B cell (primary cell): Measurements from ENCODE around the gene SPG7. TPM values are rescaled to one million over a fixed set of nuclear protein-coding genes. Genes with fewer than 3 reads are reported as not detected.
A peak's percentile ranks its signal among the peaks of the same experiment; 100 is the strongest.

Source experiments
- ATAC-seq: fragments of 200-7000 bp; cut with Tn5 transposase; one replicate; pipeline ENCODE4 v1.10.0; 2021; ENCODE audit warnings: low read depth, mild to moderate bottlenecking, moderate number of reproducible peaks, moderate library complexity
- CTCF ChIA-PET: fragments of 350-600 bp; sonication (Branson Sonifier 250); formaldehyde crosslinking; loops from one replicate; lab custom pipeline; 2021; ENCODE audit warnings: antibody characterized with exemption, inconsistent platforms; lab: Charles Lee
- POLR2A ChIA-PET: fragments of 350-600 bp; sonication (Branson Sonifier 250); formaldehyde crosslinking; loops from one replicate; lab custom pipeline; 2021; ENCODE audit warnings: antibody characterized with exemption; lab: Charles Lee
- DNase-seq: peaks from one replicate; pipeline ENCODE4 v3.0.0; 2013
- H2AFZ ChIP-seq: 2 replicates; pipeline ENCODE4 v1.6.1; 2012; ENCODE audit warnings: mild to moderate bottlenecking, low read depth, low read length; ENCODE audit not compliant: insufficient read depth, poor library complexity, severe bottlenecking
- H3K27ac ChIP-seq, 2 donors: 1 replicate in 1 of 2; 2 replicates in 1 of 2; pipeline ENCODE4 v1.5.1; 2012 to 2013; ENCODE audit warnings: low read length in 2 of 2, mild to moderate bottlenecking in 2 of 2, moderate library complexity in 1 of 2
- H3K27me3 ChIP-seq, 4 experiments: fragments of 200-600 bp in 1 of 4; sonication (generic) in 1 of 4; replicated peaks in 1 of 4; 1 replicate in 2 of 4; 2 replicates in 2 of 4; pipeline versions ENCODE4 v1.6.1 to v1.7.0; 2013 to 2016; ENCODE audit warnings: low read length in 3 of 4, mild to moderate bottlenecking in 2 of 4, mixed read lengths in 1 of 4, moderate library complexity in 1 of 4; ENCODE audit not compliant: insufficient read depth in 4 of 4, control insufficient read depth in 3 of 4; ENCODE audit errors: control extremely low read depth in 1 of 4
- H3K36me3 ChIP-seq, 2 experiments: replicated peaks in 1 of 2; 1 replicate in 1 of 2; 2 replicates in 1 of 2; pipeline versions ENCODE4 v1.6.1 to v1.7.1; 2013; ENCODE audit warnings: low read length in 1 of 2; ENCODE audit not compliant: insufficient read depth in 2 of 2, control insufficient read depth in 1 of 2; ENCODE audit errors: control extremely low read depth in 1 of 2, extremely low read depth in 1 of 2
- H3K4me1 ChIP-seq, 2 donors: fragments of 200-600 bp in 1 of 2; sonication (generic) in 1 of 2; 1 replicate in 1 of 2; 2 replicates in 1 of 2; pipeline versions ENCODE4 v1.5.1 to v1.6.1; 2013 to 2017; ENCODE audit warnings: low read length in 2 of 2; ENCODE audit not compliant: control insufficient read depth in 2 of 2, insufficient read depth in 2 of 2
- H3K4me2 ChIP-seq: replicated peaks from 2 replicates; pipeline ENCODE3; 2012; ENCODE audit warnings: mild to moderate bottlenecking, low read depth, low read length; ENCODE audit not compliant: poor library complexity, severe bottlenecking
- H3K4me3 ChIP-seq, 5 experiments: fragments of 200-600 bp in 1 of 5; sonication (generic) in 1 of 5; 1 replicate in 3 of 5; 2 replicates in 2 of 5; pipeline versions ENCODE4 v1.5.1 to v1.7.0; 2011 to 2016; ENCODE audit warnings: low read length in 4 of 5, mild to moderate bottlenecking in 4 of 5, low read depth in 2 of 5, control low read depth in 1 of 5, moderate library complexity in 1 of 5; ENCODE audit not compliant: insufficient read depth in 1 of 5; ENCODE audit errors: control extremely low read depth in 1 of 5, extremely low read depth in 1 of 5
- H3K79me2 ChIP-seq: fragments of 200-600 bp; sonication (generic); one replicate; pipeline ENCODE4 v1.6.0; 2016; ENCODE audit warnings: low read length; ENCODE audit not compliant: control insufficient read depth, insufficient read depth
- H3K9ac ChIP-seq: fragments of 200-600 bp; sonication (generic); 2 replicates; pipeline ENCODE4 v1.6.1; 2017; ENCODE audit warnings: mild to moderate bottlenecking, low read length, moderate library complexity
- H3K9me3 ChIP-seq, 3 donors: one replicate each; pipeline versions ENCODE4 v1.6.1 to v1.7.1; 2013; ENCODE audit warnings: low read length in 2 of 3; ENCODE audit not compliant: control insufficient read depth in 2 of 3, insufficient read depth in 1 of 3; ENCODE audit errors: control extremely low read depth in 1 of 3
- H4K20me1 ChIP-seq: 2 replicates; pipeline ENCODE4 v1.6.0; 2012; ENCODE audit warnings: mild to moderate bottlenecking, low read length; ENCODE audit not compliant: insufficient read depth, control insufficient read depth, poor library complexity, severe bottlenecking
- H3K27ac Mint-ChIP-seq: one replicate; pipeline ENCODE4 v1.8.0; 2021; ENCODE audit warnings: mixed read lengths
- H3K27me3 Mint-ChIP-seq: one replicate; pipeline ENCODE4 v1.8.0; 2021; ENCODE audit warnings: mixed read lengths
- H3K4me1 Mint-ChIP-seq: one replicate; pipeline ENCODE4 v1.8.0; 2021; ENCODE audit warnings: mixed read lengths
- H3K4me3 Mint-ChIP-seq: one replicate; pipeline ENCODE4 v1.8.0; 2021; ENCODE audit warnings: mixed read lengths
- H3K9me3 Mint-ChIP-seq: one replicate; pipeline ENCODE4 v1.8.0; 2022; ENCODE audit warnings: mixed read lengths; ENCODE audit not compliant: insufficient read depth
- EZH2 ChIP-seq: IDR thresholded peaks from 2 replicates; pipeline ENCODE4 v1.6.1; 2012; ENCODE audit warnings: borderline replicate concordance, low read depth, mild to moderate bottlenecking, moderate library complexity, low read length; ENCODE audit not compliant: insufficient read depth, poor library complexity, severe bottlenecking
- WGBS: methylation state at CpG from one replicate; pipeline ENCODE4 v1.1.5; 2013; ENCODE audit warnings: missing lambda C conversion rate; ENCODE audit not compliant: insufficient coverage; 5-methylcytosine and 5-hydroxymethylcytosine counted together
- intact Hi-C: fragments of 100-400 bp; cut with micrococcal nuclease; formaldehyde crosslinking; loops from one replicate; pipeline ENCODE4 v1.10.0; 2022
- polyA plus RNA-seq: library from polyadenylated mRNA; depleted of rRNA; stranded (reverse); fragments of >200 nt; gene quantifications from 2 replicates; pipeline ENCODE4 v1.2.3, GENCODE V29; 2012
- total RNA-seq, 2 donors: library from RNA; stranded (reverse); fragments of 120-200 nt in 1 of 2; gene quantifications; 1 replicate in 1 of 2; 2 replicates in 1 of 2; pipeline versions ENCODE4 v1.2.3 to v1.2.4, GENCODE V29; 2013 to 2022
- TF ChIP-seq, protein P1 (sequence below): fragments of 200-600 bp; IDR thresholded peaks from one replicate; pipeline ENCODE4 v1.8.0; 2022; ENCODE audit warnings: antibody characterized with exemption, mild to moderate bottlenecking

SPG7 gene
- total and polyA plus RNA-seq, 2 donors (not counting 1 experiment from before 2014, with no cell fraction given), result 146 to 157 TPM

GRCh38 chr16:89531821-89532526 lies 23.8 kb downstream of the SPG7 start:
- ATAC-seq (no peak), DNase-seq (no peak)
- H3K27ac Mint-ChIP-seq, result no peak overlapping the region
- no peaks in the 10 kb centered on the region for H3K27me3 ChIP-seq
- POLR2A ChIA-PET, result no interaction called here
- no peak overlapping the region for H3K27ac ChIP-seq
- H3K9me3 Mint-ChIP-seq, result no peaks in the 10 kb centered on the region
- H3K27me3 Mint-ChIP-seq, result no peaks in the 10 kb centered on the region
- H3K9ac ChIP-seq, result no peak overlapping the region
- H3K4me1 ChIP-seq, result peaks cover 23 to 24% of the 10 kb centered on the region in 2 donors
- no peak overlapping the region for H3K4me3 Mint-ChIP-seq
- peaks cover 10 to 44% of the 10 kb centered on the region in 2 experiments for H3K36me3 ChIP-seq
- WGBS, result 98% methylated on average over 29 of the region's 31 CpGs
- TF ChIP-seq EZH2, result no peak
- TF ChIP-seq, protein P1, sequence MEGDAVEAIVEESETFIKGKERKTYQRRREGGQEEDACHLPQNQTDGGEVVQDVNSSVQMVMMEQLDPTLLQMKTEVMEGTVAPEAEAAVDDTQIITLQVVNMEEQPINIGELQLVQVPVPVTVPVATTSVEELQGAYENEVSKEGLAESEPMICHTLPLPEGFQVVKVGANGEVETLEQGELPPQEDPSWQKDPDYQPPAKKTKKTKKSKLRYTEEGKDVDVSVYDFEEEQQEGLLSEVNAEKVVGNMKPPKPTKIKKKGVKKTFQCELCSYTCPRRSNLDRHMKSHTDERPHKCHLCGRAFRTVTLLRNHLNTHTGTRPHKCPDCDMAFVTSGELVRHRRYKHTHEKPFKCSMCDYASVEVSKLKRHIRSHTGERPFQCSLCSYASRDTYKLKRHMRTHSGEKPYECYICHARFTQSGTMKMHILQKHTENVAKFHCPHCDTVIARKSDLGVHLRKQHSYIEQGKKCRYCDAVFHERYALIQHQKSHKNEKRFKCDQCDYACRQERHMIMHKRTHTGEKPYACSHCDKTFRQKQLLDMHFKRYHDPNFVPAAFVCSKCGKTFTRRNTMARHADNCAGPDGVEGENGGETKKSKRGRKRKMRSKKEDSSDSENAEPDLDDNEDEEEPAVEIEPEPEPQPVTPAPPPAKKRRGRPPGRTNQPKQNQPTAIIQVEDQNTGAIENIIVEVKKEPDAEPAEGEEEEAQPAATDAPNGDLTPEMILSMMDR, result no peak
- no peaks in the 10 kb centered on the region for H3K9me3 ChIP-seq
- no peak overlapping the region for H2AFZ ChIP-seq
- H3K4me3 ChIP-seq, result no peak overlapping the region
- intact Hi-C loops, result no loop called here
- CTCF ChIA-PET, result no interaction called here
- peaks cover 23% of the 10 kb centered on the region for H4K20me1 ChIP-seq
- H3K4me2 ChIP-seq, result no peak overlapping the region
- peaks cover 22% of the 10 kb centered on the region for H3K4me1 Mint-ChIP-seq
- peaks cover 61% of the 10 kb centered on the region for H3K79me2 ChIP-seq

DNA sequence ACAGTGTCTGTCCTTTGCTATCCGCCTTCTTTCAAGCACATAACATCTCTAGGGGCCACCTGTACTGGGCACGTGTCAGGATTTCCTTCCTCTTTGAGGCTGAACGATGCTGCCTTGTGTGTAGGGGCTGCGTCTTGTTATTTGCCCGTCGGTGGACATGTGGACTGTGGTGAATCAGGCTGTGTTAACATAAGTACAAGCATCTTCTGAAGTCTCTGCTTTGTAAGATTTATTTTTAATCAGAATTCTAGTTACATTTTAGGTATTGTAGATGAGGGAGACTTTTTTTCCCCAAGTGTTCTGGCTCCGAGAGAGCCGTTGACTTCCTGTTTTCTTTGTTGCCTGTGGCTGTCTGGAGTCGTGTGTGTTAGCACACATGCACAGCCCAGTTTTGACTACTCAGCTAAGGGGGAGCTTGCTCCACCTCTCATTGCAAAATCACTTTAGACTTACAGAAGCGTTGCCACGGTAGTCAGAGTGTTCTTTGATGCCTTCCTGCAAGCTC lies 26.1 kb downstream of the SPG7 start:
- no peaks in the 10 kb centered on the region for H3K9me3 Mint-ChIP-seq
- intact Hi-C loops, result loop anchor here (1.0 to 2.0 kb wide), 3 partner anchors 26 to 46 kb away; partner anchors contain the start of genes RPL13 and SPG7
- H3K4me3 Mint-ChIP-seq, result peak overlapping the region; percentile 80
- DNase-seq, result peak; percentile 82
- peak overlapping the region; percentile 88 for H3K27ac Mint-ChIP-seq
- Histone ChIP-seq H3K4me3 (peak overlapping the region in 4 of 5 experiments; percentile 13 to 39 (median 22)), H3K9ac (peak overlapping the region; percentile 15), H3K27me3 (no peaks in the 10 kb centered on the region), H3K79me2 (peaks cover 56% of the 10 kb centered on the region), H3K36me3 (peaks cover 3 to 47% of the 10 kb centered on the region in 2 experiments), H3K27ac (peak overlapping the region; percentile 43 to 81), H4K20me1 (peaks cover 32% of the 10 kb centered on the region), H2AFZ (peak overlapping the region; percentile 36), H3K4me2 (peak overlapping the region; percentile 70), H3K9me3 (no peaks in the 10 kb centered on the region), H3K4me1 (peaks cover 23 to 24% of the 10 kb centered on the region in 2 donors)
- H3K4me1 Mint-ChIP-seq, result peaks cover 22% of the 10 kb centered on the region
- TF ChIP-seq, protein P1, result no peak
- TF ChIP-seq EZH2, result no peak
- no peaks in the 10 kb centered on the region for H3K27me3 Mint-ChIP-seq
- ATAC-seq, result peak; percentile 91
- 2% methylated on average over 5 of the region's 11 CpGs for WGBS
- ChIA-PET POLR2A (interaction anchor here (0.5 to 1.9 kb wide), 3 partner anchors 9 to 128 kb away, joined by 3 to 6 read pairs (median 5); no protein-coding TSS in a partner anchor), CTCF (interaction anchor here (0.5 to 1.8 kb wide), 3 partner anchors 9 to 108 kb away, joined by 3 to 4 read pairs (median 4); no protein-coding TSS in a partner anchor)
